ENCODE data around the gene TRHDE. TPM values are rescaled to one million over a fixed set of nuclear protein-coding genes. Genes with fewer than 3 reads are reported as not detected.

TRHDE gene
- polyA plus RNA-seq, 1 donor from 2014 or later = 20.6 TPM

DNA sequence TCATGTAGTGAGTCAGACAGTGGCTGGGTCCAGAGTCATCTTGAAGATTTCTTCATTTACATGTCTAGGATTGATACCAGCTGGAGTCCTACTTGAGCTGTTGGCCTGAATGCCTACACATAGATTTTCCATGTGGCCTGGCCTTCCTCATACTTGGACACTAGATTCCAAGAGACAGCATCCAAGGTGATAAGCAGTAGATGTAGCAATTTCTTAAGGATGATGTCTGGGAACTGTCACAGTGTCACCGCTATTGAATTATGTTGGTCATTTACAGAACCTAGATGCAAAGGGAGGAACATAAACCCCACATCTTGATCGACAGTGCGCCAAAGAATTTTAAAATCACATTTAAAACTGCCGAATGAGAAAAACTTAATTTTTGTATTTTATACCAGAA, 412.3 kb downstream of the TRHDE start:
- Histone ChIP-seq H3K27ac (ENCODE audit: low read length) (no peak overlapping the region), H3K27me3 (ENCODE audit: insufficient read depth, low read depth, low read length) (no peaks in the 10 kb centered on the region), H3K4me2 (ENCODE audit: low read length) (no peak overlapping the region), H3F3A (ENCODE audit: insufficient read depth, low read length, poor library complexity, severe bottlenecking) (no peaks in the 10 kb centered on the region), H3K9ac (ENCODE audit: low read length) (no peak overlapping the region), H3K9me2 (ENCODE audit: insufficient read depth, low read length) (no peaks in the 10 kb centered on the region), H3K36me3 (ENCODE audit: insufficient read depth, low read length) (no peaks in the 10 kb centered on the region), H3K9me3 (ENCODE audit: low read length) (no peaks in the 10 kb centered on the region), H4K20me1 (ENCODE audit: insufficient read depth) (no peaks in the 10 kb centered on the region), H2AFZ (ENCODE audit: low read depth, low read length) (no peak overlapping the region), H3K79me2 (replicated peaks; ENCODE audit: insufficient read depth, low read length) (no peaks in the 10 kb centered on the region), H3K4me3 (ENCODE audit: low read length) (no peak overlapping the region)
- no peak for TF ChIP-seq RAD21 (conservative IDR thresholded peaks at IDR 0.05)
- no peak for TF ChIP-seq EZH2 (IDR thresholded peaks at IDR 0.05; ENCODE audit: borderline replicate concordance, insufficient read depth, low read length, poor library complexity, severe bottlenecking)
- TF ChIP-seq MXI1 (conservative IDR thresholded peaks at IDR 0.05; ENCODE audit: poor library complexity, severe bottlenecking) = no peak

DNA sequence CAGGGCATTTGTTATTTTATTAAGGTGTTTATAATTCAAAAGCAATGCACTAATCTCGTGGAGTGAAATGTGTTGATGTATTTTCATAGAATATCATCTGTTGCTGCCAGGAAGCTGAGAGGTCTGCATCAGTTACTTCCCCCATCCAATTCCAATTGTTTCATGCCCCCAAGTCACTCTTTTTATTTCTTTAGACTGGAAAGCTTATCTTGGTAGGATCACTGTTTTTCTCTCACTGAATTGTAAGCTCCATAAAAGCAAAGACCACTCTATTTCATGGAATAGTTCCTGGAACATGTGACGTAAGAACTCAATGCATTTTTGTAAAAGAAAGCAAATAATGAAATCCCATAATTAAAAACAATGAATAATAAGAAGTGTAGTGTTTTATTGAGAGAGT, 420.2 kb downstream of the TRHDE start:
- no peak for TF ChIP-seq SMC3 (conservative IDR thresholded peaks at IDR 0.05; ENCODE audit: poor library complexity)
- no peak for TF ChIP-seq EZH2 (IDR thresholded peaks at IDR 0.05; ENCODE audit: borderline replicate concordance, insufficient read depth, low read length, poor library complexity, severe bottlenecking)
- no peak for TF ChIP-seq TAF1 (IDR thresholded peaks at IDR 0.05; ENCODE audit: low read depth)
- no peak for TF ChIP-seq EP300 (conservative IDR thresholded peaks at IDR 0.05; ENCODE audit: poor library complexity, severe bottlenecking)
- TF ChIP-seq RAD21 (conservative IDR thresholded peaks at IDR 0.05) = no peak
- no peak for TF ChIP-seq POLR2AphosphoS5 (IDR thresholded peaks at IDR 0.05)
- no peak for TF ChIP-seq MXI1 (conservative IDR thresholded peaks at IDR 0.05; ENCODE audit: poor library complexity, severe bottlenecking)
- TF ChIP-seq CTCF (IDR thresholded peaks at IDR 0.05; ENCODE audit: poor library complexity, severe bottlenecking) = no peak
- TF ChIP-seq, protein P1, sequence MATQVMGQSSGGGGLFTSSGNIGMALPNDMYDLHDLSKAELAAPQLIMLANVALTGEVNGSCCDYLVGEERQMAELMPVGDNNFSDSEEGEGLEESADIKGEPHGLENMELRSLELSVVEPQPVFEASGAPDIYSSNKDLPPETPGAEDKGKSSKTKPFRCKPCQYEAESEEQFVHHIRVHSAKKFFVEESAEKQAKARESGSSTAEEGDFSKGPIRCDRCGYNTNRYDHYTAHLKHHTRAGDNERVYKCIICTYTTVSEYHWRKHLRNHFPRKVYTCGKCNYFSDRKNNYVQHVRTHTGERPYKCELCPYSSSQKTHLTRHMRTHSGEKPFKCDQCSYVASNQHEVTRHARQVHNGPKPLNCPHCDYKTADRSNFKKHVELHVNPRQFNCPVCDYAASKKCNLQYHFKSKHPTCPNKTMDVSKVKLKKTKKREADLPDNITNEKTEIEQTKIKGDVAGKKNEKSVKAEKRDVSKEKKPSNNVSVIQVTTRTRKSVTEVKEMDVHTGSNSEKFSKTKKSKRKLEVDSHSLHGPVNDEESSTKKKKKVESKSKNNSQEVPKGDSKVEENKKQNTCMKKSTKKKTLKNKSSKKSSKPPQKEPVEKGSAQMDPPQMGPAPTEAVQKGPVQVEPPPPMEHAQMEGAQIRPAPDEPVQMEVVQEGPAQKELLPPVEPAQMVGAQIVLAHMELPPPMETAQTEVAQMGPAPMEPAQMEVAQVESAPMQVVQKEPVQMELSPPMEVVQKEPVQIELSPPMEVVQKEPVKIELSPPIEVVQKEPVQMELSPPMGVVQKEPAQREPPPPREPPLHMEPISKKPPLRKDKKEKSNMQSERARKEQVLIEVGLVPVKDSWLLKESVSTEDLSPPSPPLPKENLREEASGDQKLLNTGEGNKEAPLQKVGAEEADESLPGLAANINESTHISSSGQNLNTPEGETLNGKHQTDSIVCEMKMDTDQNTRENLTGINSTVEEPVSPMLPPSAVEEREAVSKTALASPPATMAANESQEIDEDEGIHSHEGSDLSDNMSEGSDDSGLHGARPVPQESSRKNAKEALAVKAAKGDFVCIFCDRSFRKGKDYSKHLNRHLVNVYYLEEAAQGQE (IDR thresholded peaks at IDR 0.05; ENCODE audit: borderline replicate concordance) = no peak
- Histone ChIP-seq H3K4me2 (ENCODE audit: low read length) (no peak overlapping the region), H3K9ac (ENCODE audit: low read length) (no peak overlapping the region), H3K27ac (ENCODE audit: low read length) (no peak overlapping the region), H3K9me3 (ENCODE audit: low read length) (no peaks in the 10 kb centered on the region), H3F3A (ENCODE audit: insufficient read depth, low read length, poor library complexity, severe bottlenecking) (no peaks in the 10 kb centered on the region), H3K4me3 (ENCODE audit: low read length) (no peak overlapping the region), H3K9me2 (ENCODE audit: insufficient read depth, low read length) (no peaks in the 10 kb centered on the region), H3K27me3 (ENCODE audit: insufficient read depth, low read depth, low read length) (no peaks in the 10 kb centered on the region), H3K36me3 (ENCODE audit: insufficient read depth, low read length) (no peaks in the 10 kb centered on the region), H4K20me1 (ENCODE audit: insufficient read depth) (no peaks in the 10 kb centered on the region), H3K79me2 (replicated peaks; ENCODE audit: insufficient read depth, low read length) (no peaks in the 10 kb centered on the region), H2AFZ (ENCODE audit: low read depth, low read length) (no peak overlapping the region)

- Histone ChIP-seq H3K27ac (ENCODE audit: low read length) (no peak overlapping the region), H3K4me2 (ENCODE audit: low read length) (no peak overlapping the region), H3K9me3 (ENCODE audit: low read length) (no peaks in the 10 kb centered on the region), H3K9ac (ENCODE audit: low read length) (no peak overlapping the region), H2AFZ (ENCODE audit: low read depth, low read length) (no peak overlapping the region), H3K27me3 (ENCODE audit: insufficient read depth, low read depth, low read length) (no peaks in the 10 kb centered on the region), H3K79me2 (replicated peaks; ENCODE audit: insufficient read depth, low read length) (no peaks in the 10 kb centered on the region), H4K20me1 (ENCODE audit: insufficient read depth) (no peaks in the 10 kb centered on the region), H3F3A (ENCODE audit: insufficient read depth, low read length, poor library complexity, severe bottlenecking) (no peaks in the 10 kb centered on the region), H3K4me3 (ENCODE audit: low read length) (no peak overlapping the region), H3K36me3 (ENCODE audit: insufficient read depth, low read length) (no peaks in the 10 kb centered on the region), H3K9me2 (ENCODE audit: insufficient read depth, low read length) (no peaks in the 10 kb centered on the region)
- TF ChIP-seq, protein P1 (IDR thresholded peaks at IDR 0.05; ENCODE audit: borderline replicate concordance) = no peak
- TF ChIP-seq EP300 (conservative IDR thresholded peaks at IDR 0.05; ENCODE audit: poor library complexity, severe bottlenecking) = peak; percentile 26
Observed at GRCh38 chr12:72694193-72694592, 422.0 kb downstream of the TRHDE start.
